DOHH2 (cell line): ENCODE measurements around the gene CDK9.

Experiments used
- EZH2phosphoT487 ChIP-seq: fragments of 200-600 bp; sonication (generic); IDR thresholded peaks from 2 replicates; pipeline ENCODE4 v1.6.1; 2017; ENCODE audit warnings: borderline replicate concordance, mild to moderate bottlenecking, antibody characterized with exemption, low read length, moderate library complexity, mixed read lengths
- TF ChIP-seq, protein P1 (sequence below): fragments of 200-600 bp; sonication (generic); IDR thresholded peaks from one replicate; pipeline ENCODE4 v1.5.1; 2014; ENCODE audit warnings: antibody characterized with exemption, mild to moderate bottlenecking, low read depth, low read length; ENCODE audit not compliant: poor library complexity, severe bottlenecking

- TF ChIP-seq, protein P1, sequence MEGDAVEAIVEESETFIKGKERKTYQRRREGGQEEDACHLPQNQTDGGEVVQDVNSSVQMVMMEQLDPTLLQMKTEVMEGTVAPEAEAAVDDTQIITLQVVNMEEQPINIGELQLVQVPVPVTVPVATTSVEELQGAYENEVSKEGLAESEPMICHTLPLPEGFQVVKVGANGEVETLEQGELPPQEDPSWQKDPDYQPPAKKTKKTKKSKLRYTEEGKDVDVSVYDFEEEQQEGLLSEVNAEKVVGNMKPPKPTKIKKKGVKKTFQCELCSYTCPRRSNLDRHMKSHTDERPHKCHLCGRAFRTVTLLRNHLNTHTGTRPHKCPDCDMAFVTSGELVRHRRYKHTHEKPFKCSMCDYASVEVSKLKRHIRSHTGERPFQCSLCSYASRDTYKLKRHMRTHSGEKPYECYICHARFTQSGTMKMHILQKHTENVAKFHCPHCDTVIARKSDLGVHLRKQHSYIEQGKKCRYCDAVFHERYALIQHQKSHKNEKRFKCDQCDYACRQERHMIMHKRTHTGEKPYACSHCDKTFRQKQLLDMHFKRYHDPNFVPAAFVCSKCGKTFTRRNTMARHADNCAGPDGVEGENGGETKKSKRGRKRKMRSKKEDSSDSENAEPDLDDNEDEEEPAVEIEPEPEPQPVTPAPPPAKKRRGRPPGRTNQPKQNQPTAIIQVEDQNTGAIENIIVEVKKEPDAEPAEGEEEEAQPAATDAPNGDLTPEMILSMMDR = no peak
- TF ChIP-seq EZH2phosphoT487 = no peak
Measured at GRCh38 chr9:127808347-127809001, 22.6 kb downstream of the CDK9 start.
